ENCODE data around the gene SH3RF3.

The SH3RF3 gene

GRCh38 chr2:109423556-109424359 lies 294.8 kb downstream of the SH3RF3 start:
- no peak for DNase-seq

DNA sequence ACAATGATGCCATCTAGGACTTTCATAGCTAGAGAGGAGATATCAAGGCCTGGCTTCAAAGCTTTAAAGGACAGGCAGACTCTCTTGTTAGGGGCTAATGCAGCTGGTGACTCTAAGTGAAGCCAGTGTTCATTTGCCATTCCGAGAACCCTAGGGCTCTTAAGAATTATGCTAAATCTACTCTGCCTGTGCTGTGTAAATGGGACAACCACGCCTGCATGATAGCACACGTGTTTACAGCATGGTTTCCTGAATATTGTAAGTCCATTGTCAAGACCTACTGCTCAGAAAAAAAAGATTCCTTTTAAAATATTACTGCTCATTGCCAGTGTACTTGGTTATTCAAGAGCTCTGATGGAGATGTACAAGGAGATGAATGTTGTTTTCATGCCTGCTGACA lies 296.4 kb downstream of the SH3RF3 start:
- no peak for DNase-seq

- no peak for DNase-seq
Measured at GRCh38 chr2:109427661-109428091, 298.7 kb downstream of the SH3RF3 start.

GRCh38 chr2:109428281-109428680 lies 299.3 kb downstream of the SH3RF3 start:
- DNase-seq, result no peak

GRCh38 chr2:109428841-109429566 lies 300.0 kb downstream of the SH3RF3 start:
- no peak for DNase-seq

DNA sequence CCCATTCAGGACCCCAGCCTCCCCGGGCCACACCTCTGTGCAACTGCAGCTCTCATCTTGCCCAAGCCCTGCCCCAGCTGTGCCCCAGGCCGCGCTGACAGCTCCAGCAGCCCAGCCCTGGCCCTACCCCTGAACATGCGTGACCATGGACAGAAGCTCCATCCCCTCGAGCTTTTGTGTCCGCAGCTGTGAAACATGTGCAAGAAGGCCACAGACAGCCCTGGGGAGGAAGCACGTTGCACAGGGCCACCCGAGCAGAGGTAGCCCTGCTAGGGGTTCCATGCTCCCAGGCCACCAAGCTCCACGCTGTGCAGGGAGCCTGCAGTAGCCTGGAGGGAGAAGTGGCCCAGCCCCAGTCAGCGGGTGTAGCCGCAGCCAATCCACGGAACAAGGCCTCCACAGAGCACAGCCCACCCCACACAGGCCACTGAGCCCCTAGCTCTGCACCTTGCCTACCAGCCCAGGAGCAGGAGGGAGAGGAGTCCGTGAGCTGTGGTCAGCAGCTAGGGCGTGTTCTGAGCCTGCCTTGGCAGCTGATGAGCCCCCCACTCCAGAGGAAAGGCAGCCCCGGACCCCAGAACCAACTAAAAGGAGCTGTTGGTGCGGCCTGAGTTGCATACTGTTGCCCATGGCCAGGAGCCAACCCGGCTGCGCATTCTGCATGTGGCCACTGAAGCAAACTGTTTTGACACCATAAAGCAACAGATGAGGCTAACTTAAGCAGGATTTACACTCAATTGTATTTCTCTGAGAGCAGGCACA lies 300.7 kb downstream of the SH3RF3 start:
- no peak for DNase-seq

GRCh38 chr2:109430329-109430636 lies 301.3 kb downstream of the SH3RF3 start:
- no peak for DNase-seq

DNA sequence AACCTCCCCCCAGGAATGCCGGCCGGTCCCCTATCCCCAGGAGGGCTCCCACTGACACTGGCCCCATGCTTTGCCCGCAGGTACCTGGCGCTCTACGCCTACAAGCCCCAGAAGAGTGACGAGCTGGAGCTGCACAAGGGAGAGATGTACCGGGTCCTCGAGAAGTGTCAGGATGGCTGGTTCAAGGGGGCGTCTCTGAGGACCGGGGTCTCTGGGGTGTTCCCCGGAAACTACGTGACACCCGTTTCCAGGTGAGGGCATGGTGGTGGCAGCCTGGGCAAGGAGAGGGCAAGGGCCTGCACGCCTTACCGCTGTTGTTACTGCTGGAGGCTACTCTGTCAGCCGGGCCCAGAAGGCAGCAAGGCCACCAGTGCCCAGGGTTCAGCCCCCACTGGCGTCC lies 303.4 kb downstream of the SH3RF3 start:
- DNase-seq, result no peak

DNA sequence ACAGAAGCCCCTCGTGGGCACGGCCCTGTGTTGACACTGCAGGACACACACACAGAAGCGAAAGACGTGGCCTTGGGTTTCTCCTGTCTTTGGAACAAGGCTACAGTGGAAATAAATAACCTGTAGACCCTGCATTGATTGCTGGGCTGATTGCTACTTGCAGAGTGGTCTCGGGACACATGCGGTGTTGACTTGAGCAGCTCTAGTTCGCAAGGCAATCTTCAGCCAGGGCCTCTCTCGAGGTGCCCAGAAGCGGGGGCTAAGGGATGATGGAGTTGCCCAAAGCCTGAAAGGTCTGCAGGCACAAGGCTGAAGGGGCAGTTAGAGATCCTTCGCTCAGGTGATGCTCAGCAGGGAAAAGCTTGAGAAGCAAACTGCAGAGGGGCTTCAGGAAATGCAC lies 304.5 kb downstream of the SH3RF3 start:
- no peak for DNase-seq

GRCh38 chr2:109433926-109434325 lies 304.9 kb downstream of the SH3RF3 start:
- no peak for DNase-seq

GRCh38 chr2:109434351-109434750 lies 305.3 kb downstream of the SH3RF3 start:
- DNase-seq, result no peak

DNA sequence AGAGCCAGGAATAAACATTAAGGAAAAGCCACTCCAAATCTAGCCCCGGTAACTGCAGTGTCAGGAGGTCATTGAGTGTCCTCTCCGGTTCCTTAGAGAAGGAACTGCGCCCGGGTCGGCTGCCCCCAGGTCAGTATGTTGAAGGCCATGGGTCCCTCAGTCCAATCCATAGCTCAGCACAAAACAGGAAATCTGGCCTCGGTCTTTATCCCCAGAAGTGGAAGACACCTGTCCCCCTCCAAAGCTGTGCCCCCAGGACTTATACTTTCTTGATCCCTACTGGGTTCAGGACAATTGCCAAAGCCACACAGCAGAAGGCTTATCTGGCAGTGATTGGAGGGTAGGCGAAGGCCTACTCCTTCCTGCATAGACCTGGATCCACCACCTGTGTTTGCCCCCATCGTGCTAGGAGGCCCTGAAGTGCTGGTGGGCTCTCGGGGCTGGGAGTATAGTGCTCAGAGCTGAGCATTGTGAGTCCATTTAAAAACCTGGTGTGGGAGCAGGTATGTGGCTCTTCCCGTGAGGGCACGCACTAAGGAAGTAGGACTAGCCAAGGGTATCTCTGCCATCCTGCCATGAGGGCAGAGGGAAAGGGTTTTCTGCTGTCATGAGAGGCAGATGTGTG lies 306.2 kb downstream of the SH3RF3 start:
- DNase-seq, result no peak

- no peak for DNase-seq
Measured at GRCh38 chr2:109435901-109436598, 307.0 kb downstream of the SH3RF3 start.

DNA sequence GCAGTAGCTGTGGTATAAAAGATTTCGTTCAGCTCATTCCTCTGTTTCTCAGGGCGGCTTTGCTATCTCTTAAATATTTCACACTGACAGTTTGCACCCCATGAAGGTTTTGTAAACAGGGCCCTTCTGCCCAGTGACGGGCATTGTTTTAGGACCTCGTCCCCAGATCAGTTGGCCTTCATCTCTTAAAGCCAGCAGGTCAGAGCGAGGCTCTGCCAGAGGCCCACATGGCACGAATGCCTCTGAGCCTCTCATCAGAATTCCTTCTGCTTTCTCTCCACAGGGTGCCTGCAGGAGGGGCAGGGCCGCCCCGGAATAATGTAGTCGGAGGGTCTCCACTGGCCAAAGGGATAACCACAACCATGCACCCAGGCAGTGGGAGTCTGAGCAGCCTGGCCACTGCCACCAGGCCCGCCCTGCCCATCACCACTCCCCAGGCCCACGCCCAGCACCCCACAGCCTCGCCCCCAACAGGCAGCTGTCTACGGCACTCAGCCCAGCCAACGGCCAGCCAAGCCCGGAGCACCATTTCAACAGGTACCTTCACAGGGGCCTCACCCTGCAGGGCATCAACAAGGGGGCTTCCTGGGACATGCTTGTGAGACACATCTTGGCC lies 307.7 kb downstream of the SH3RF3 start:
- DNase-seq, result peak; percentile 10

GRCh38 chr2:109437325-109438090 lies 308.5 kb downstream of the SH3RF3 start:
- peak; percentile 11 for DNase-seq

- no peak for DNase-seq
Measured at GRCh38 chr2:109438146-109438545, 309.1 kb downstream of the SH3RF3 start.

GRCh38 chr2:109438773-109439389 lies 309.9 kb downstream of the SH3RF3 start:
- DNase-seq, result peak; percentile 5

DNA sequence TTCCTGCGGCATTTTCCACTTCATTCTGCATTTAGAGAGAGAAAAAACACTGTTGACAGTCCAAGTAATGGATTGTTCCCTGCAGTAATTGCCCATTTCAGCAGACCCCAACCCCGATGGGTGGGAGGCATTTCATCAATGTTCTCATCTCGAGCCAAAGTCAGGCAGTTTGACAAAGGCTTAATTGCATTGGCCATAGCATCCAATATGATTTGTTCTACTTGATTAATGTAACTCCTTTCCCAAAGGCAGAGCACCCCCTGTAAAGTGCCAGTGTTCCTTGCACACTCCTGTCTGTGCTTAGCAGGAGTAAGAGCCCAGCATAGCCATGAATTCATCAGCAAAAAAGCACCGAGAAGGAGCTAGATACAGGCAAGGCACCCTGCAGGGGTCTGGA lies 310.4 kb downstream of the SH3RF3 start:
- DNase-seq, result no peak

GRCh38 chr2:109439986-109440385 lies 311.0 kb downstream of the SH3RF3 start:
- no peak for DNase-seq

DNA sequence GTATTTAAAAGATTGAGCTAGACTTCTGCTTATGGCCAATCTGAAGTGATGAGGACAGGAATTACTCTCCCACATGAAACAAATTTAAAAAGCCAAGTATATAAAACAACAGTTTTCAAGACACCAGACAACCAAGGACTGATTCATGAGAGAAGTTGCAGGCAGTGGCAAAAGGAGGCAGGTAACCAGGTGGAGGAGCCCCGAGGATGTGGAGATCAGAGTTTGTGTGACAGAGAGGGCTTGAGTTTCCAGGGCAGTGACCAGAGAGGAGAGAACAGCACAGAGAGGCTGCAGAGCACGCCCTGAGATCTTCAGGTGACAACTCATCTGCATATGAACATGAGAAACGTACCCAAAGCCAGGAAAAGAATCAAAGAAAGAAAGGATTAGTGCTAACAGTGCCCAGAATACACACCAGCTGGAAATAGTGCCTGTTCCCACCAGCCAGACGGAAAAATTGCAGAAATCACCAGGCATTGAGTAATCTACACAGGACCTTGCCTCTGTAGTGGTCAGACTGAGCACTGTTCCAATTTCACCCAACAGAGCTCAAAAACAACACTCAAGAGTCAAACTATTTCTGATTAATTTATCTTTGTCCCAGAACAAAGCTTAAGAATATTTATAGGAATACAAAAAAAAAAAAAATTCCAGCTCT lies 311.6 kb downstream of the SH3RF3 start:
- no peak for DNase-seq
